Endothelial cell of umbilical vein (primary cell): ENCODE data around the gene MSH3. TPM values are rescaled to one million over a fixed set of nuclear protein-coding genes. Genes with fewer than 3 reads are reported as not detected.
"Not testable (repeated sequence)": the region's sequence is repeated elsewhere in the genome, so short reads cannot be mapped to it uniquely, and the experiment has no call there.

ENCODE experiments used
- BruUV-seq: library from RNA; stranded (reverse); fragments of 400-500 nt; replicated peaks from 2 replicates; lab custom pipeline; 2021; lab: Mats Ljungman, UMichigan
- CTCF ChIA-PET: fragments of 300-600, 350-600 bp; sonication (Branson Sonifier 250); formaldehyde crosslinking; loops from one replicate; lab custom pipeline; 2021; ENCODE audit warnings: antibody characterized with exemption, inconsistent platforms; lab: Charles Lee
- POLR2A ChIA-PET: fragments of 300-600, 350-600 bp; sonication (Branson Sonifier 250); formaldehyde crosslinking; loops from one replicate; lab custom pipeline; 2021; ENCODE audit warnings: antibody characterized with exemption, inconsistent platforms; lab: Charles Lee
- DNase-seq: peaks from one replicate; pipeline ENCODE4 v3.0.0-alpha.2; 2011; ENCODE audit warnings: low read depth, low spot score
- FAIRE-seq: peaks from 2 replicates; lab custom pipeline; 2011; peaks lifted over from hg19 to GRCh38; lab: Jason Lieb, UNC
- H2AFZ ChIP-seq: 2 replicates; pipeline ENCODE4 v1.6.0; 2012; ENCODE audit warnings: low read depth, low read length, control low read depth, inconsistent platforms
- H3K27ac ChIP-seq: 2 replicates; pipeline ENCODE4 v1.5.1; 2011; ENCODE audit warnings: low read depth, mild to moderate bottlenecking, control low read depth, low read length, moderate library complexity; ENCODE audit not compliant: insufficient read depth
- H3K27me3 ChIP-seq, 2 experiments: 2 replicates each; pipeline versions ENCODE4 v1.6.0 to v1.6.1; 2011; ENCODE audit warnings: low read length in 2 of 2, mixed read lengths in 1 of 2; ENCODE audit not compliant: control insufficient read depth in 2 of 2, insufficient read depth in 2 of 2
- H3K36me3 ChIP-seq, 2 experiments: 2 replicates in 1 of 2; 3 replicates in 1 of 2; pipeline ENCODE4 v1.5.1; 2011; ENCODE audit warnings: low read length in 2 of 2, mild to moderate bottlenecking in 1 of 2, moderate library complexity in 1 of 2; ENCODE audit not compliant: control insufficient read depth in 2 of 2, insufficient read depth in 2 of 2; ENCODE audit errors: extremely low read depth in 1 of 2
- H3K4me1 ChIP-seq: 3 replicates; pipeline ENCODE4 v1.5.1; 2011; ENCODE audit warnings: mild to moderate bottlenecking, low read length; ENCODE audit not compliant: control insufficient read depth, insufficient read depth; ENCODE audit errors: extremely low read depth
- H3K4me2 ChIP-seq: 2 replicates; pipeline ENCODE4 v1.6.1; 2011; ENCODE audit warnings: low read length, control low read depth, mixed read lengths; ENCODE audit not compliant: insufficient read depth
- H3K4me3 ChIP-seq, 3 experiments: fragments of 200-600 bp in 1 of 3; sonication (generic), shearing (Covaris generic) in 1 of 3; replicated peaks in 1 of 3; 2 replicates each; pipeline ENCODE4 v1.5.1; 2011 to 2016; ENCODE audit warnings: control low read depth in 3 of 3, low read length in 3 of 3, mild to moderate bottlenecking in 2 of 3, inconsistent platforms in 1 of 3, low read depth in 1 of 3, moderate library complexity in 1 of 3; ENCODE audit not compliant: insufficient read depth in 1 of 3
- H3K79me2 ChIP-seq: 2 replicates; pipeline ENCODE4 v1.6.0; 2012; ENCODE audit warnings: low read length, inconsistent platforms; ENCODE audit not compliant: control insufficient read depth, insufficient read depth
- H3K9ac ChIP-seq: replicated peaks from 2 replicates; pipeline ENCODE3; 2011; ENCODE audit warnings: low read length, control low read depth; ENCODE audit not compliant: insufficient read depth; ENCODE audit errors: extremely low read depth
- H3K9me1 ChIP-seq: replicated peaks from 3 replicates; pipeline ENCODE4 v1.6.0; 2011; ENCODE audit warnings: mild to moderate bottlenecking, low read length; ENCODE audit not compliant: control insufficient read depth, insufficient read depth; ENCODE audit errors: extremely low read depth
- H3K9me3 ChIP-seq: replicated peaks from 2 replicates; pipeline ENCODE4 v1.5.1; 2012; ENCODE audit warnings: low read length, inconsistent platforms; ENCODE audit not compliant: control insufficient read depth, insufficient read depth
- H4K20me1 ChIP-seq: replicated peaks from 2 replicates; pipeline ENCODE3; 2011; ENCODE audit warnings: mild to moderate bottlenecking, low read length; ENCODE audit not compliant: control insufficient read depth, insufficient read depth; ENCODE audit errors: extremely low read depth
- CTCF ChIP-seq, 2 donors: IDR thresholded peaks; 1 replicate in 1 of 2; 2 replicates in 1 of 2; pipeline ENCODE4 v1.5.1; 2011; ENCODE audit warnings: low read length in 2 of 2, mild to moderate bottlenecking in 2 of 2, moderate library complexity in 2 of 2, control low read depth in 1 of 2, inconsistent platforms in 1 of 2, low read depth in 1 of 2; ENCODE audit not compliant: insufficient read depth in 1 of 2; ENCODE audit errors: extremely low read depth in 1 of 2
- EZH2 ChIP-seq: IDR thresholded peaks from 2 replicates; pipeline ENCODE4 v1.6.1; 2012; ENCODE audit warnings: borderline replicate concordance, low read depth, mild to moderate bottlenecking, moderate library complexity, low read length, inconsistent platforms; ENCODE audit not compliant: severe bottlenecking
- FOS ChIP-seq: IDR thresholded peaks from 2 replicates; pipeline ENCODE4 v1.6.1; 2011; ENCODE audit warnings: mild to moderate bottlenecking, low read length, moderate library complexity, borderline replicate concordance; ENCODE audit not compliant: insufficient read depth
- GATA2 ChIP-seq: IDR thresholded peaks from 2 replicates; pipeline ENCODE4 v1.7.0; 2011; ENCODE audit warnings: low read depth, mild to moderate bottlenecking, moderate library complexity, mixed read lengths, low read length; ENCODE audit not compliant: insufficient read length, insufficient read depth
- JUN ChIP-seq: IDR thresholded peaks from 2 replicates; pipeline ENCODE4 v1.6.1; 2011; ENCODE audit warnings: borderline replicate concordance, low read depth; ENCODE audit not compliant: insufficient read length, insufficient read depth
- POLR2AphosphoS5 ChIP-seq: IDR thresholded peaks from 2 replicates; pipeline ENCODE4 v1.6.1; 2012; ENCODE audit warnings: low read depth, mild to moderate bottlenecking, control low read depth, low read length, moderate library complexity; ENCODE audit not compliant: insufficient read depth
- dilution Hi-C: fragments of 300-500 bp; cut with MboI; formaldehyde crosslinking; loops from one replicate; pipeline ENCODE4 v1.15.0; 2019; ENCODE audit warnings: low sequenced_read_pairs; ENCODE audit not compliant: extremely low pct_ligation_motif_present
- intact Hi-C: fragments of 100-400 bp; cut with micrococcal nuclease; formaldehyde crosslinking; loops from one replicate; pipeline ENCODE4 v1.10.0; 2022
- polyA plus RNA-seq, 4 experiments: library from polyadenylated mRNA; depleted of rRNA in 3 of 4; stranded (reverse) in 3 of 4; unstranded in 1 of 4; fragments of >200 nt; gene quantifications; 2 replicates each; pipeline versions ENCODE4 v1.2.1 to v1.2.3, GENCODE V29; 2011 to 2012; ENCODE audit warnings: missing spikeins in 1 of 4
- total RNA-seq: library from RNA; stranded (reverse); gene quantifications from 2 replicates; pipeline ENCODE4 v1.2.3, GENCODE V29; 2021
- TF ChIP-seq, protein P1 (sequence below): IDR thresholded peaks from 2 replicates; pipeline ENCODE4 v1.6.1; 2011; ENCODE audit not compliant: insufficient read depth, insufficient read length

The MSH3 gene
- total and polyA plus RNA-seq, 2 donors (not counting 3 experiments of a cell fraction or from before 2014, with no cell fraction given), result 2.0 to 13.0 TPM

DNA sequence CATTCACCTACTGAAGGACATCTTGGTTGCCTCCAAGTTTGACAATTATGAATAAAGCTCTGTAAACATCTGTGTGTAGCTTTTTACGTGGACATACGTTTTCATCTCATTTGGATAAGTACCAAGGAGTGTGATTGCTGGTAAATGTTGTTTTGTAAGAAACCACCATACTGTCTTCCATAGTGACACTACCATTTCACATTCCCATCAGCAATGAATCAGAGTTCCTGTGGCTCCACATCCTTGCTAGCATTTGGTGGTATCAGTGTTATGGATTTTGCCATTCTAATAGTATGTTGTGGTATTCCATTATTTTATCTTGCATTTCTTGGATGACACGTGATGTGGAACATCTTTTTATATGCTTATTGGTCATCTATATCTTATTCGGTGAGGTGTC is 227.3 kb downstream of the MSH3 start:
- Histone ChIP-seq H3K4me3 (no peak overlapping the region), H3K4me2 (no peak overlapping the region), H3K9ac (no peak overlapping the region), H3K9me1 (no peaks in the 10 kb centered on the region), H4K20me1 (no peaks in the 10 kb centered on the region), H3K4me1 (no peaks in the 10 kb centered on the region), H3K27me3 (no peaks in the 10 kb centered on the region), H3K79me2 (no peaks in the 10 kb centered on the region), H3K27ac (no peak overlapping the region), H3K36me3 (no peaks in the 10 kb centered on the region), H2AFZ (no peak overlapping the region), H3K9me3 (no peaks in the 10 kb centered on the region)
- no TSS peak for BruUV-seq
- intact Hi-C loops, result no loop called here
- no peak for FAIRE-seq
- TF ChIP-seq JUN, result no peak
- TF ChIP-seq FOS, result no peak
- TF ChIP-seq, protein P1, sequence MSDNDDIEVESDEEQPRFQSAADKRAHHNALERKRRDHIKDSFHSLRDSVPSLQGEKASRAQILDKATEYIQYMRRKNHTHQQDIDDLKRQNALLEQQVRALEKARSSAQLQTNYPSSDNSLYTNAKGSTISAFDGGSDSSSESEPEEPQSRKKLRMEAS, result no peak
- no peak for TF ChIP-seq POLR2AphosphoS5
- no peak for TF ChIP-seq GATA2
- TF ChIP-seq EZH2, result no peak
- TF ChIP-seq CTCF (IDR thresholded peaks at IDR 0.05; ENCODE audit: extremely low read depth in 1 of 2, insufficient read depth in 1 of 2, low read depth in 1 of 2, low read length in 2 of 2), result no peak
- dilution Hi-C loops, result no loop called here
- no peak for DNase-seq
- CTCF ChIA-PET, result interaction anchor here (1.0 kb wide), 1 partner anchor 226 kb away, joined by 3 read pairs; no protein-coding TSS in a partner anchor
- POLR2A ChIA-PET, result no interaction called here

GRCh38 chr5:80883390-80883789 is 228.9 kb downstream of the MSH3 start:
- H3K9me3 ChIP-seq, H3K27ac ChIP-seq, BruUV-seq, H3K9ac ChIP-seq, intact Hi-C loops, H3K4me2 ChIP-seq, DNase-seq, H3K27me3 ChIP-seq, H4K20me1 ChIP-seq, H3K79me2 ChIP-seq, H3K9me1 ChIP-seq, H2AFZ ChIP-seq, POLR2A ChIA-PET, FAIRE-seq, dilution Hi-C loops, H3K4me1 ChIP-seq, H3K4me3 ChIP-seq, H3K36me3 ChIP-seq: not testable (repeated sequence)
- CTCF ChIA-PET, result interaction anchor here (1.1 kb wide), 1 partner anchor 20 kb away, joined by 3 read pairs; no protein-coding TSS in a partner anchor
